ENCODE results near the gene PFDN5.
A peak's percentile ranks its signal among the peaks of the same experiment; 100 is the strongest.
"Not testable (repeated sequence)": the region's sequence is repeated elsewhere in the genome, so short reads cannot be mapped to it uniquely, and the experiment has no call there.

Gene PFDN5

GRCh38 chr12:53324779-53325510 is 29.6 kb downstream of the PFDN5 start:
- in situ Hi-C loops (cut with MboI; ENCODE audit: low pct_unique_long_range_greater_than_20kb, low sequenced_read_pairs, unreplicated experiment): no loop called here
- peak; percentile 96 for DNase-seq (ENCODE audit: low spot score)
- TF ChIP-seq CTCF (IDR thresholded peaks at IDR 0.05; ENCODE audit: extremely low read depth, insufficient read depth, missing control alignments): peak; percentile 88

GRCh38 chr12:53325511-53326061 is 30.2 kb downstream of the PFDN5 start:
- DNase-seq (ENCODE audit: low spot score): peak; percentile 59
- in situ Hi-C loops (cut with MboI; ENCODE audit: low pct_unique_long_range_greater_than_20kb, low sequenced_read_pairs, unreplicated experiment): no loop called here
- no peak for TF ChIP-seq CTCF (IDR thresholded peaks at IDR 0.05; ENCODE audit: extremely low read depth, insufficient read depth, missing control alignments)

GRCh38 chr12:53326460-53327185 is 31.3 kb downstream of the PFDN5 start:
- in situ Hi-C loops (cut with MboI; ENCODE audit: low pct_unique_long_range_greater_than_20kb, low sequenced_read_pairs, unreplicated experiment): no loop called here
- DNase-seq (ENCODE audit: low spot score): no peak
- TF ChIP-seq CTCF (IDR thresholded peaks at IDR 0.05; ENCODE audit: extremely low read depth, insufficient read depth, missing control alignments): no peak

GRCh38 chr12:53327435-53328042 is 32.2 kb downstream of the PFDN5 start:
- in situ Hi-C loops (cut with MboI; ENCODE audit: low pct_unique_long_range_greater_than_20kb, low sequenced_read_pairs, unreplicated experiment): no loop called here
- no peak for DNase-seq (ENCODE audit: low spot score)
- TF ChIP-seq CTCF (IDR thresholded peaks at IDR 0.05; ENCODE audit: extremely low read depth, insufficient read depth, missing control alignments): peak; percentile 37

GRCh38 chr12:53328043-53328435 is 32.7 kb downstream of the PFDN5 start:
- no peak for DNase-seq (ENCODE audit: low spot score)
- TF ChIP-seq CTCF (IDR thresholded peaks at IDR 0.05; ENCODE audit: extremely low read depth, insufficient read depth, missing control alignments): no peak
- in situ Hi-C loops (cut with MboI; ENCODE audit: low pct_unique_long_range_greater_than_20kb, low sequenced_read_pairs, unreplicated experiment): no loop called here

- in situ Hi-C loops (cut with MboI; ENCODE audit: low pct_unique_long_range_greater_than_20kb, low sequenced_read_pairs, unreplicated experiment): no loop called here
- TF ChIP-seq CTCF (IDR thresholded peaks at IDR 0.05; ENCODE audit: extremely low read depth, insufficient read depth, missing control alignments): no peak
- DNase-seq (ENCODE audit: low spot score): no peak
Measured at GRCh38 chr12:53330671-53331070, 35.3 kb downstream of the PFDN5 start.

GRCh38 chr12:53332339-53332738 is 37.0 kb downstream of the PFDN5 start:
- in situ Hi-C loops (cut with MboI; ENCODE audit: low pct_unique_long_range_greater_than_20kb, low sequenced_read_pairs, unreplicated experiment); DNase-seq (ENCODE audit: low spot score): not testable (repeated sequence)
